K562 (cell line): Measurements from ENCODE around the gene NEURL1B. TPM values are rescaled to one million over a fixed set of nuclear protein-coding genes. Genes with fewer than 3 reads are reported as not detected.

Source experiments
- ATAC-seq: fragments of 200-7000 bp; cut with Tn5 transposase; 3 replicates; pipeline ENCODE4 v1.9.1; 2020; ENCODE audit warnings: moderate library complexity
- BruUV-seq: library from RNA; stranded (reverse); fragments of 400-500 nt; replicated peaks from 2 replicates; lab custom pipeline; 2021; lab: Mats Ljungman, UMichigan
- CTCF ChIA-PET: fragments of 300-600 bp; formaldehyde crosslinking; extraction: SDS; loops from one replicate; lab custom pipeline; 2021; ENCODE audit warnings: low intra/inter-chr PET ratio; lab: Yijun Ruan, JAX
- POLR2A ChIA-PET: fragments of 300-600, 350-650 bp; sonication (Branson Sonifier 250); formaldehyde crosslinking; extraction: SDS; loops from one replicate; lab custom pipeline; 2021; ENCODE audit warnings: antibody characterized with exemption, inconsistent platforms; lab: Yijun Ruan, JAX
- DNase-seq, 4 experiments: peaks; one replicate each; pipeline versions ENCODE4 v3.0.0 to v3.0.0-alpha.2; 2011 to 2018; ENCODE audit warnings: low spot score in 3 of 4, mixed read lengths in 3 of 4; ENCODE audit errors: extremely low read depth in 1 of 4
- FAIRE-seq: peaks from 2 replicates; lab custom pipeline; 2011; peaks lifted over from hg19 to GRCh38; lab: Jason Lieb, UNC
- H2AFZ ChIP-seq: 2 replicates; pipeline ENCODE4 v1.6.0; 2011; ENCODE audit warnings: low read depth, low read length, control low read depth, inconsistent platforms
- H3K27ac ChIP-seq: fragments of 200-600 bp; 3 replicates; pipeline ENCODE4 v1.8.0; 2011; ENCODE audit warnings: low read depth, mild to moderate bottlenecking, control low read depth, inconsistent platforms, low read length, moderate library complexity, mixed read lengths; ENCODE audit errors: extremely low read depth
- H3K27me3 ChIP-seq, 2 experiments: fragments of 300-600 bp in 1 of 2; 2 replicates in 1 of 2; 3 replicates in 1 of 2; pipeline versions ENCODE4 v1.6.0 to v1.8.0; 2011; ENCODE audit warnings: inconsistent platforms in 2 of 2, low read length in 2 of 2, mild to moderate bottlenecking in 1 of 2, mixed read lengths in 1 of 2, moderate library complexity in 1 of 2; ENCODE audit not compliant: control insufficient read depth in 2 of 2, insufficient read depth in 2 of 2
- H3K36me3 ChIP-seq: fragments of 300-600 bp; 3 replicates; pipeline ENCODE4 v1.8.0; 2011; ENCODE audit warnings: mild to moderate bottlenecking, low read length, inconsistent platforms; ENCODE audit not compliant: control insufficient read depth, insufficient read depth
- H3K4me1 ChIP-seq, 2 experiments: fragments of 200-600 bp in 1 of 2; replicated peaks in 1 of 2; 2 replicates in 1 of 2; 3 replicates in 1 of 2; pipeline versions ENCODE4 v1.5.1 to v1.8.0; 2011; ENCODE audit warnings: inconsistent platforms in 2 of 2, low read length in 2 of 2, mild to moderate bottlenecking in 1 of 2, mixed read lengths in 1 of 2, moderate library complexity in 1 of 2; ENCODE audit not compliant: control insufficient read depth in 2 of 2, insufficient read depth in 2 of 2
- H3K4me2 ChIP-seq: 2 replicates; pipeline ENCODE4 v1.6.1; 2011; ENCODE audit warnings: low read length, control low read depth, inconsistent platforms, mixed read lengths; ENCODE audit not compliant: insufficient read depth
- H3K4me3 ChIP-seq: fragments of 200-600 bp; sonication (generic), shearing (Covaris generic); 2 replicates; pipeline ENCODE4 v1.5.1; 2016; ENCODE audit warnings: control low read depth, inconsistent platforms
- H3K79me2 ChIP-seq: fragments of 200-600 bp; 3 replicates; pipeline ENCODE4 v1.8.0; 2011; ENCODE audit warnings: low read length, inconsistent platforms; ENCODE audit not compliant: control insufficient read depth, insufficient read depth
- H3K9ac ChIP-seq, 2 experiments: 2 replicates each; pipeline versions ENCODE4 v1.6.0 to v1.6.1; 2011; ENCODE audit warnings: low read depth in 2 of 2, low read length in 2 of 2, control low read depth in 1 of 2, inconsistent platforms in 1 of 2, mild to moderate bottlenecking in 1 of 2, mixed read lengths in 1 of 2; ENCODE audit not compliant: insufficient read depth in 1 of 2
- H3K9me1 ChIP-seq: one replicate; pipeline ENCODE4 v1.6.0; 2011; ENCODE audit warnings: inconsistent platforms, mild to moderate bottlenecking, low read length, moderate library complexity; ENCODE audit not compliant: control insufficient read depth, insufficient read depth
- H3K9me3 ChIP-seq: replicated peaks from 2 replicates; pipeline ENCODE4 v1.5.1; 2011; ENCODE audit warnings: low read depth, low read length, inconsistent platforms; ENCODE audit not compliant: control insufficient read depth, insufficient read depth
- H4K20me1 ChIP-seq: replicated peaks from 2 replicates; pipeline ENCODE4 v1.6.1; 2011; ENCODE audit warnings: low read length, inconsistent platforms, mixed read lengths; ENCODE audit not compliant: control insufficient read depth, insufficient read depth
- CEBPB ChIP-seq: fragments of 450-650 bp; IDR thresholded peaks from 2 replicates; pipeline ENCODE4 v1.6.1; 2016; ENCODE audit warnings: missing genetic modification characterization, missing compliant biosample characterization
- DDX20 ChIP-seq: fragments of 450-650 bp; IDR thresholded peaks from 2 replicates; pipeline ENCODE4 v1.6.1; 2016; ENCODE audit warnings: missing genetic modification characterization, low read depth, mild to moderate bottlenecking, missing compliant biosample characterization, moderate library complexity
- SAFB2 ChIP-seq: fragments of 200-400 bp; formaldehyde crosslinking; IDR thresholded peaks from 2 replicates; pipeline ENCODE4 v1.6.1; 2018; ENCODE audit warnings: borderline replicate concordance, low read length, low read depth, moderate library complexity; ENCODE audit not compliant: severe bottlenecking
- ZKSCAN1 ChIP-seq: fragments of 150-350 bp; IDR thresholded peaks from 2 replicates; pipeline ENCODE4 v1.6.1; 2016; ENCODE audit warnings: low read depth, low read length
- WGBS: fragments of 100-300 bp; shearing (Covaris generic); methylation state at CpG from one replicate; pipeline ENCODE4 v1.1.6; 2016; ENCODE audit warnings: low coverage, mixed read lengths; ENCODE audit not compliant: insufficient coverage; ENCODE audit errors: missing lambda C conversion rate; 5-methylcytosine and 5-hydroxymethylcytosine counted together
- in situ Hi-C: fragments of 300-500 bp; cut with MboI; formaldehyde crosslinking; loops from 4 replicates; pipeline ENCODE4 v1.15.0; 2018; ENCODE audit warnings: inconsistent platforms, mixed read lengths
- intact Hi-C: fragments of 100-400 bp; cut with micrococcal nuclease; formaldehyde crosslinking; loops from 2 replicates; pipeline ENCODE4 v1.14.2; 2022
- microRNA-seq: library from miRNA; unstranded; fragments of <30 nt; microRNA quantifications from one replicate; pipeline ENCODE4, GENCODE V29; 2018; ENCODE audit warnings: borderline microRNAs expressed
- polyA plus RNA-seq, 8 experiments: library from polyadenylated mRNA; depleted of rRNA in 4 of 8; stranded (reverse) in 5 of 8; unstranded in 3 of 8; fragments of >200 nt; fragmentation: Nextera tagmentation in 2 of 8; fragmentation: Illumina TruSeq in 1 of 8; extraction: Ambion mirVana in 2 of 8; extraction: Trizol in 1 of 8; gene quantifications; 2 replicates each; pipeline versions ENCODE4 v1.2.1 to v1.2.3, GENCODE V29; 2011 to 2014; ENCODE audit warnings: inconsistent platforms in 1 of 8, missing spikeins in 1 of 8
- small RNA-seq: library from RNA; depleted of rRNA; stranded (forward); fragments of <200 nt; gene quantifications from one replicate; pipeline ENCODE3, GENCODE V24; 2014
- total RNA-seq, 7 experiments: library from RNA; depleted of rRNA in 6 of 7; stranded (reverse); fragments of >200 nt in 6 of 7; fragmentation: Illumina TruSeq in 2 of 7; extraction: Trizol in 2 of 7; gene quantifications; 2 replicates each; pipeline versions ENCODE4 v1.2.1 to v1.2.3, GENCODE V29; 2011 to 2021; ENCODE audit warnings: low replicate concordance in 1 of 7

NEURL1B gene
- total and polyA plus RNA-seq, 9 of the 15 experiments (the other 6 are each of a cell fraction or from before 2014, with no cell fraction given): 0.04 TPM; not detected in 8

- intact Hi-C loops (no loop called here), in situ Hi-C loops (no loop called here)
- Histone ChIP-seq H3K9me1 (no peaks in the 10 kb centered on the region), H2AFZ (no peak overlapping the region), H3K9me3 (no peaks in the 10 kb centered on the region), H3K36me3 (no peaks in the 10 kb centered on the region), H3K27me3 (no peaks in the 10 kb centered on the region), H3K9ac (no peak overlapping the region), H3K4me3 (no peak overlapping the region), H3K27ac (no peak overlapping the region), H3K4me2 (no peak overlapping the region), H3K79me2 (no peaks in the 10 kb centered on the region), H3K4me1 (peaks cover 4 to 10% of the 10 kb centered on the region in 2 experiments; a peak in 4 of 5 replicates), H4K20me1 (no peaks in the 10 kb centered on the region)
- peak; percentile 61; the same call in 1 of the 2 replicates for TF ChIP-seq ZKSCAN1
- no peak for TF ChIP-seq SAFB2
- TF ChIP-seq CEBPB (tag): 0 out of 2 replicates have a peak, but pooled peaks have one; percentile 7
- no peak for TF ChIP-seq DDX20
- FAIRE-seq (no peak), DNase-seq (no peak), ATAC-seq (no peak)
- POLR2A ChIA-PET: interaction anchor here (0.6 to 1.4 kb wide), 4 partner anchors 14 to 29 kb away, joined by 3 to 4 read pairs (median 3); no protein-coding TSS in a partner anchor
- WGBS: 9% methylated on average over 15 of the region's 15 CpGs
- no TSS peak for BruUV-seq
- CTCF ChIA-PET: no interaction called here
Measured at GRCh38 chr5:172740428-172741205, 99.6 kb downstream of the NEURL1B start.

Small RNA genes lying within 50 kb of the gene (microRNA-seq; reads per million reads assigned to microRNA genes)
- gene MIR5003: not detected

Small RNA genes lying within 50 kb of the gene (small RNA-seq; reads per million reads assigned to genes)
- gene AC027309.2 (not detected), gene MIR5003 (not detected)

Other genes starting within 250 kb of the NEURL1B start
- gene SH3PXD2B, start 186.7 kb upstream of the NEURL1B start, total RNA-seq (2014; rRNA removed): 0.12 and 0.41 TPM in 2 replicates
- gene SH3PXD2B, start 186.7 kb upstream of the NEURL1B start, total RNA-seq (2014; rRNA removed; fragmentation: Illumina TruSeq; extraction: Trizol): 0.04 and 0.10 TPM in 2 replicates
- 0.29 and 0.34 TPM in 2 replicates for gene SH3PXD2B, start 186.7 kb upstream of the NEURL1B start, total RNA-seq (2015; rRNA removed; fragmentation: Illumina TruSeq; extraction: Trizol)
- 0.49 and 0.66 TPM in 2 replicates for gene SH3PXD2B, start 186.7 kb upstream of the NEURL1B start, total RNA-seq (2021)
- 0.07 TPM in 2 replicates for gene SH3PXD2B, start 186.7 kb upstream of the NEURL1B start, polyA plus RNA-seq (2011; rRNA removed)
- gene SH3PXD2B, start 186.7 kb upstream of the NEURL1B start, polyA plus RNA-seq (2014; fragmentation: Illumina TruSeq; extraction: Trizol): 0.19 and 0.28 TPM in 2 replicates
- under 1 TPM; 0.11 to 0.17 TPM for gene SH3PXD2B, start 186.7 kb upstream of the NEURL1B start, polyA plus RNA-seq (2014; fragmentation: Nextera tagmentation; extraction: Ambion mirVana)
- 0.13 and 0.21 TPM in 2 replicates for gene SH3PXD2B, start 186.7 kb upstream of the NEURL1B start, polyA plus RNA-seq (2014; rRNA removed)
- gene DUSP1, start 129.9 kb downstream of the NEURL1B start, total RNA-seq (2014; rRNA removed): 12.8 and 18.9 TPM in 2 replicates
- 5.0 and 7.3 TPM in 2 replicates for gene DUSP1, start 129.9 kb downstream of the NEURL1B start, total RNA-seq (2014; rRNA removed; fragmentation: Illumina TruSeq; extraction: Trizol)
- gene DUSP1, start 129.9 kb downstream of the NEURL1B start, total RNA-seq (2015; rRNA removed; fragmentation: Illumina TruSeq; extraction: Trizol): 4.4 and 4.8 TPM in 2 replicates
- gene DUSP1, start 129.9 kb downstream of the NEURL1B start, total RNA-seq (2021): 14.2 and 17.1 TPM in 2 replicates
- gene DUSP1, start 129.9 kb downstream of the NEURL1B start, polyA plus RNA-seq (2011; rRNA removed): 12.6 and 13.3 TPM in 2 replicates
- gene DUSP1, start 129.9 kb downstream of the NEURL1B start, polyA plus RNA-seq (2014; fragmentation: Illumina TruSeq; extraction: Trizol): 8.0 and 8.5 TPM in 2 replicates
- gene DUSP1, start 129.9 kb downstream of the NEURL1B start, polyA plus RNA-seq (2014; fragmentation: Nextera tagmentation; extraction: Ambion mirVana): 1 to 10 TPM; 2.1 to 3.0 TPM
- gene DUSP1, start 129.9 kb downstream of the NEURL1B start, polyA plus RNA-seq (2014; rRNA removed): 10.1 and 14.1 TPM in 2 replicates
- 20.9 and 38.1 TPM in 2 replicates for gene ERGIC1, start 193.0 kb downstream of the NEURL1B start, total RNA-seq (2014; rRNA removed)
- 33.5 and 38.8 TPM in 2 replicates for gene ERGIC1, start 193.0 kb downstream of the NEURL1B start, total RNA-seq (2014; rRNA removed; fragmentation: Illumina TruSeq; extraction: Trizol)
- 41.9 and 42.5 TPM in 2 replicates for gene ERGIC1, start 193.0 kb downstream of the NEURL1B start, total RNA-seq (2015; rRNA removed; fragmentation: Illumina TruSeq; extraction: Trizol)
- gene ERGIC1, start 193.0 kb downstream of the NEURL1B start, total RNA-seq (2021): 48.0 and 51.3 TPM in 2 replicates
- 36.4 and 39.2 TPM in 2 replicates for gene ERGIC1, start 193.0 kb downstream of the NEURL1B start, polyA plus RNA-seq (2011; rRNA removed)
- 58.0 and 68.4 TPM in 2 replicates for gene ERGIC1, start 193.0 kb downstream of the NEURL1B start, polyA plus RNA-seq (2014; fragmentation: Illumina TruSeq; extraction: Trizol)
- gene ERGIC1, start 193.0 kb downstream of the NEURL1B start, polyA plus RNA-seq (2014; fragmentation: Nextera tagmentation; extraction: Ambion mirVana): 10 to 100 TPM in 1 of 2 experiments, 1 to 10 TPM in 1; 5.5 to 11.7 TPM
- 32.9 and 45.5 TPM in 2 replicates for gene ERGIC1, start 193.0 kb downstream of the NEURL1B start, polyA plus RNA-seq (2014; rRNA removed)